Astrocyte (in vitro differentiated cells and primary cell): ENCODE measurements around the gene KDR. TPM values are rescaled to one million over a fixed set of nuclear protein-coding genes. Genes with fewer than 3 reads are reported as not detected.

Source experiments
- DNase-seq: peaks from one replicate; pipeline ENCODE4 v3.0.0-alpha.2; 2010; ENCODE audit warnings: low read depth
- FAIRE-seq: peaks from 2 replicates; lab custom pipeline; 2011; peaks lifted over from hg19 to GRCh38; lab: Jason Lieb, UNC
- H2AFZ ChIP-seq: 2 replicates; pipeline ENCODE4 v1.6.0; 2012; ENCODE audit warnings: low read depth, low read length, inconsistent platforms
- H3K27ac ChIP-seq: 2 replicates; pipeline ENCODE4 v1.5.1; 2011; ENCODE audit warnings: low read depth, low read length, inconsistent platforms
- H3K27me3 ChIP-seq: 2 replicates; pipeline ENCODE4 v1.6.0; 2011; ENCODE audit warnings: low read length, inconsistent platforms; ENCODE audit not compliant: insufficient read depth
- H3K36me3 ChIP-seq: 2 replicates; pipeline ENCODE4 v1.5.1; 2011; ENCODE audit warnings: low read length, inconsistent platforms; ENCODE audit not compliant: insufficient read depth
- H3K4me1 ChIP-seq: 2 replicates; pipeline ENCODE4 v1.5.1; 2011; ENCODE audit warnings: low read length, inconsistent platforms; ENCODE audit not compliant: insufficient read depth
- H3K4me2 ChIP-seq: 2 replicates; pipeline ENCODE4 v1.6.0; 2012; ENCODE audit warnings: low read length, inconsistent platforms
- H3K4me3 ChIP-seq: 2 replicates; pipeline ENCODE4 v1.5.1; 2011; ENCODE audit warnings: low read depth, mild to moderate bottlenecking, low read length, inconsistent platforms; ENCODE audit not compliant: insufficient read depth
- H3K79me2 ChIP-seq: 2 replicates; pipeline ENCODE4 v1.6.0; 2012; ENCODE audit warnings: mild to moderate bottlenecking, low read length, inconsistent platforms; ENCODE audit not compliant: insufficient read depth
- H3K9ac ChIP-seq: 2 replicates; pipeline ENCODE4 v1.6.0; 2012; ENCODE audit warnings: mild to moderate bottlenecking, low read length, inconsistent platforms
- H3K9me3 ChIP-seq: 2 replicates; pipeline ENCODE4 v1.5.1; 2012; ENCODE audit warnings: low read depth, mild to moderate bottlenecking, low read length, inconsistent platforms; ENCODE audit not compliant: insufficient read depth
- H4K20me1 ChIP-seq: 2 replicates; pipeline ENCODE4 v1.6.0; 2012; ENCODE audit warnings: low read length, inconsistent platforms; ENCODE audit not compliant: insufficient read depth
- H3K27ac Mint-ChIP-seq: one replicate; pipeline ENCODE4 v1.8.0; 2021; ENCODE audit warnings: mild to moderate bottlenecking, mixed read lengths; ENCODE audit not compliant: unreplicated experiment
- H3K27me3 Mint-ChIP-seq: one replicate; pipeline ENCODE4 v1.8.0; 2021; ENCODE audit warnings: low read depth, mixed read lengths; ENCODE audit not compliant: unreplicated experiment
- H3K36me3 Mint-ChIP-seq: one replicate; pipeline ENCODE4 v1.8.0; 2021; ENCODE audit warnings: low read depth, mixed read lengths; ENCODE audit not compliant: unreplicated experiment
- H3K4me1 Mint-ChIP-seq: one replicate; pipeline ENCODE4 v1.8.0; 2021; ENCODE audit warnings: low read depth, mixed read lengths; ENCODE audit not compliant: unreplicated experiment
- H3K4me3 Mint-ChIP-seq: one replicate; pipeline ENCODE4 v1.8.0; 2021; ENCODE audit warnings: mild to moderate bottlenecking, moderate library complexity, mixed read lengths; ENCODE audit not compliant: unreplicated experiment
- H3K9me3 Mint-ChIP-seq: one replicate; pipeline ENCODE4 v1.8.0; 2021; ENCODE audit warnings: mild to moderate bottlenecking, mixed read lengths; ENCODE audit not compliant: unreplicated experiment
- CTCF ChIP-seq: IDR thresholded peaks from 2 replicates; pipeline ENCODE4 v1.5.1; 2011; ENCODE audit warnings: low read depth, mild to moderate bottlenecking, inconsistent platforms, low read length, moderate library complexity; ENCODE audit not compliant: insufficient read depth
- EZH2 ChIP-seq: IDR thresholded peaks from 2 replicates; pipeline ENCODE4 v1.6.1; 2012; ENCODE audit warnings: mild to moderate bottlenecking, low read length, inconsistent platforms; ENCODE audit not compliant: insufficient read depth
- total RNA-seq: library from RNA; stranded (reverse); gene quantifications from 2 replicates; pipeline ENCODE4 v1.2.1, GENCODE V29; 2021

Gene KDR
- total RNA-seq, 1 donor from 2014 or later: 2.5 TPM

- Histone ChIP-seq H3K4me1 (peaks cover 9% of the 10 kb centered on the region), H3K27me3 (no peaks in the 10 kb centered on the region), H3K36me3 (no peaks in the 10 kb centered on the region), H3K9ac (no peak overlapping the region), H3K9me3 (no peaks in the 10 kb centered on the region), H3K79me2 (no peaks in the 10 kb centered on the region), H4K20me1 (no peaks in the 10 kb centered on the region), H2AFZ (no peak overlapping the region), H3K4me3 (no peak overlapping the region), H3K27ac (no peak overlapping the region), H3K4me2 (no peak overlapping the region)
- peaks cover 12% of the 10 kb centered on the region for H3K4me1 Mint-ChIP-seq
- H3K27me3 Mint-ChIP-seq: peaks cover 2% of the 10 kb centered on the region
- H3K4me3 Mint-ChIP-seq: no peak overlapping the region
- H3K36me3 Mint-ChIP-seq: no peaks in the 10 kb centered on the region
- no peak overlapping the region for H3K27ac Mint-ChIP-seq
- FAIRE-seq (no peak), DNase-seq (no peak)
- no peak for TF ChIP-seq CTCF
- no peak for TF ChIP-seq EZH2
- H3K9me3 Mint-ChIP-seq: peaks cover 3% of the 10 kb centered on the region
Measured at GRCh38 chr4:55035892-55036291, 89.5 kb downstream of the KDR start.

GRCh38 chr4:55033296-55033695, 92.1 kb downstream of the KDR start:
- TF ChIP-seq EZH2 (no peak), CTCF (no peak)
- Histone ChIP-seq H3K4me3 (no peak overlapping the region), H3K4me2 (peak overlapping the region; percentile 53), H3K36me3 (no peaks in the 10 kb centered on the region), H3K27ac (no peak overlapping the region), H4K20me1 (no peaks in the 10 kb centered on the region), H3K27me3 (no peaks in the 10 kb centered on the region), H3K9ac (no peak overlapping the region), H3K9me3 (no peaks in the 10 kb centered on the region), H3K4me1 (peaks cover 9% of the 10 kb centered on the region), H3K79me2 (no peaks in the 10 kb centered on the region), H2AFZ (no peak overlapping the region)
- Mint-ChIP-seq H3K27ac (no peak overlapping the region), H3K36me3 (no peaks in the 10 kb centered on the region), H3K27me3 (peaks cover 2% of the 10 kb centered on the region), H3K9me3 (no peaks in the 10 kb centered on the region), H3K4me1 (peaks cover 11% of the 10 kb centered on the region), H3K4me3 (no peak overlapping the region)
- no peak for DNase-seq
- FAIRE-seq: no peak

GRCh38 chr4:55032788-55033187, 92.6 kb downstream of the KDR start:
- FAIRE-seq: no peak
- no peak overlapping the region for H3K27ac ChIP-seq
- DNase-seq: no peak
- H3K4me3 ChIP-seq: no peak overlapping the region
- H4K20me1 ChIP-seq: no peaks in the 10 kb centered on the region
- Mint-ChIP-seq H3K27ac (no peak overlapping the region), H3K36me3 (no peaks in the 10 kb centered on the region), H3K27me3 (peaks cover 2% of the 10 kb centered on the region), H3K9me3 (no peaks in the 10 kb centered on the region), H3K4me3 (no peak overlapping the region), H3K4me1 (peaks cover 8% of the 10 kb centered on the region)
- no peaks in the 10 kb centered on the region for H3K27me3 ChIP-seq
- H3K36me3 ChIP-seq: no peaks in the 10 kb centered on the region
- H3K79me2 ChIP-seq: no peaks in the 10 kb centered on the region
- no peaks in the 10 kb centered on the region for H3K9me3 ChIP-seq
- no peak for TF ChIP-seq CTCF
- TF ChIP-seq EZH2: no peak
- H3K4me1 ChIP-seq: peaks cover 9% of the 10 kb centered on the region
- no peak overlapping the region for H2AFZ ChIP-seq
- no peak overlapping the region for H3K9ac ChIP-seq
- peak overlapping the region; percentile 53 for H3K4me2 ChIP-seq
